Activated CD4-positive, alpha-beta T cell treated with anti-CD3 and anti-CD28 coated beads, Interleukin-2, amount 50 U/mL, for 1 hour (primary cell): ENCODE measurements around the gene RTF2.
"Not testable (repeated sequence)": the region's sequence is repeated elsewhere in the genome, so short reads cannot be mapped to it uniquely, and the experiment has no call there.

Experiments used
- DNase-seq: peaks from one replicate; pipeline ENCODE4 v3.0.0-alpha.2; 2020

RTF2 gene

DNA sequence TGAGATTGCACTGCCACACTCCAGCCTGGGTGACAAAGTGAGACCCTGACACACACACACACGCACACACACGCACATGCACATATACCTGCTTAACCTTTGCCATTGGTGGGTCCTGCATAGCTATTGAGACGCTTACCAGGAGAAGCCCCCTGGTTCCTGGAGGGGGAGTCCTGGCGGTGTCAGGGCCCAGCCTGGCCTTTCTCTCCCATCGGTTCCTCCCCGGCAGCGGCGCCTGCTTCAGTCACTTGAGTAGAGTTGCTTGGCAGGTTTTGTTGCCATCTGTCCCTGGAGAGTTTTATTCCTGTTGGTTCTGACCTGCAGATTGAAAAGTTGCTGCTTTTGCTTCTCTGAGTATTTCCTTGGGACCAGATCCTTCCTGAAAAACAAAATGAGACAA, 35.5 kb downstream of the RTF2 start:
- no peak for DNase-seq

DNA sequence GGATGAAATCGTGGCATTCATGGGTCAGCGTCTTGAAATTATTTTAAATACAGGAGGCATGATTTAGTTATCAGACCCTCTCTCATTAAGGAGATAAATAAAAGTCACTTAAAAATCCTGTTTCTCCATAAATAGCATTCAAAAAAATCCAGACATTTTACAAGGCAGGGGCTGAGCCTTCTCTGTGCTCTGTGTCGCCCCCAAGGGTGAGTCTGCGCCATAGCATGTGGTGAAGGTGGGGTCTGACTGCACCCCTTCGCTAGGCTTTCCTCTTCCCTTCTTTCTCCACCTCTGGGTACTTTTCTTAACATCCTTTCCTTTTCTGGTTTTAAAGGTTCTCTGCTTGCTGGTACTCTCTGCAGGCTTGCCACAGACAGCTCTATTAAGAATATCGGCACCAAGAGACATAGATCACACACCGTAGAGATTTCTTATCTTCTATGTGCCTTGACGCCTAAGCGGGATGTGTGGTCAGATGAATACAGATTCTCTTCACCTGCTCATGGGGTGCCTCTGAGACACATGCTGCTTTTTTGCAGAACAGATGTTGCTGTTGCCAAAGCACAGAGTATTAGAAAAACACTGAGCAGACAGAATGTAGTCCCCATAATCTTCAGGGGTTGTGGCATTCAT, 36.1 kb downstream of the RTF2 start:
- peak; percentile 12 for DNase-seq

DNA sequence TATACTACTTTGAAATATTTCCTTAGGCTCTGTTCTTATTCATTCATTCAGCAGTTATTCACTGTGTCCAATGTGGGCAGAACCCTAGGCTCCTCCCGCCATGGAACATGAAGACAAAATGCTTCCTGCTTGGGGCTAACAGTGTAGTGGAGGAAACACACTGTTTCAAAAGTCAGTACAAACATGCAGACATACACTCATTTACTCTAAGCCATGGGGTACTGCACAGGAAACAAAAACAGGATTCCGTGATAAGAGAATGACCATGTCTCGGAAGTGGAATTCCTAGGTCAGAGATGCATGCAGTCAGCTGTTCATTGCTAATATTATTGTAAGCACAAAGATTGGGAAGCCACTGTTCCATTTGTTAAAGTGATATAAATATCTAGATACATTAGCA, 37.7 kb downstream of the RTF2 start:
- DNase-seq, result no peak

DNA sequence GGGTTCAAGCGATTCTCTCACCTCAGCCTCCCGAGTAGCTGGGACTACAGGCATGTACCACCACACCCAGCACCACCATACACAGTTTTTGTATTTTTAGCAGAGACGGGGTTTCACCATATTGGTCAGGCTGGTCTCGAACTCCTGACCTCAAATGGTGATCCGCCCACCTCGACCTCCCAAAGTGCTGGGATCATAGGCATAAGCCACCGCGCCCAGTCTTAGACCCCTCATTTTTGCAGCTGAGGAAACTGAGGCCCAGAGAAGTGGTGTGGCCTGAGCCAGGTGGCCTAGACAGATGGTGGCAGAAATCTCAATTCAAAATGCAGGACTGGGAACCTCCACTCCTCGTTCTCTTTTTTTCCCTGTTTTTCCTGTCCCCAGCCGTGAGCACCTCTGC, 43.5 kb downstream of the RTF2 start:
- DNase-seq, result no peak

DNA sequence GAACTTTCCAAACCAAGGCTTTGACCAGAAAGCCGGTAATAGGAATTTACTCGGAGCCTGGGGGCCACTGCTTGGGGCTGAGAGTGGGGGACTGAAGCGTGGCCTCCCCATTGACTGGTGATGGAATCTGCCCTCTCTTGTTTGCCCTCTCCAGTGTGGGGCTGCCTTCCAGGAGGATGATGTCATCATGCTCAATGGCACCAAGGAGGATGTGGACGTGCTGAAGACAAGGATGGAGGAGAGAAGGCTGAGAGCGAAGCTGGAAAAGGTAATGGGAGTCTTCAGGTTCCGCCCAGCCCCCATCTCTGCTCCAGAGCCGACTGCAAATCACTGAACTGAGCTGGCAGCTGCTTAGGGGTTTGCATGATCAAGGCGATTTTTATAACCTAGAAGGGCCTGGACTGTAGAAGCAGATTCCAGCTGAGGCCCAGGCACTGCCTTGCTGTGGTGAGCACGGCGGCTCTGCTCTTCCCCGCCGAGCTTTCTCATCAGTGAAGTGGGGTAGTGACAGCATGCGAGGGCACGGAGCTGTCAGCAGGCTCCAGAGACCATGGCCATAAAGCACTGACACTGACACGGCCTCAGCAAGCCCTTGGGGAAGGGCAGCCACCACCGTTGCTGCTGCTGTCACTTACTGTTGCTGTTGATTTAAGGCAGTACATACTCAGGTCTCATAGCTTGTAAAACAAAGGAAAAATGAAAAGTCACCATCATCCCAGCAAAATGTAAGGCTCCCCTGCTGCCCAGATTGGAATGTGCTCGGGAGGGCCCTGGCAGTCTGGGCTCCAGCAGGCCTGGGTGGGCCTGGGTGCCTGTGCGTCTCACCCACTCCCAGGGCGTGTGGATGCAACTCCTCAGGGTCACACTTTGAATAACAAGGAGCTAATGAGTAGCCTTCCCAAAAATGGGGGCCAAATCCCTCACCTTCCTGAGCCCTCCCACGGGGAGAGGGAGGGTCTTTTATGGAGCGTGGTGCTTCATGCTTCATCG, 45.0 kb downstream of the RTF2 start:
- no peak for DNase-seq

DNA sequence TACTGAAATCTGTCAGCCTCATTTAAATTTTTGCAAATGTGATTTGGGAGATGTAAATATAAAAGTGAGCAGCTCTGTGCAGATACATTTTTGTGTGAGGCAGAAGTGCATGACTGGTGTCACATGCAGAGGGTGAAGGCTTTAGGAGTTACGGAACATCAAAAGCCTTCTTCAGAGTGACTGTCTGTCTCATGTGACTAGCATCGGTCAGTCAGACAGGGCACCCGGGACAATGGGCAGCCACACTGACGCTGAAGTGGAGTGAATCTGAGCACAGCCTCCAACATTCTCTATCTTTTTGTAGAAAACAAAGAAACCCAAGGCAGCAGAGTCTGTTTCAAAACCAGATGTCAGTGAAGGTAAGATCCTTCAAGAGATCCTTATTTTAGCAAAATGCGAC, 48.2 kb downstream of the RTF2 start:
- DNase-seq, result no peak

DNA sequence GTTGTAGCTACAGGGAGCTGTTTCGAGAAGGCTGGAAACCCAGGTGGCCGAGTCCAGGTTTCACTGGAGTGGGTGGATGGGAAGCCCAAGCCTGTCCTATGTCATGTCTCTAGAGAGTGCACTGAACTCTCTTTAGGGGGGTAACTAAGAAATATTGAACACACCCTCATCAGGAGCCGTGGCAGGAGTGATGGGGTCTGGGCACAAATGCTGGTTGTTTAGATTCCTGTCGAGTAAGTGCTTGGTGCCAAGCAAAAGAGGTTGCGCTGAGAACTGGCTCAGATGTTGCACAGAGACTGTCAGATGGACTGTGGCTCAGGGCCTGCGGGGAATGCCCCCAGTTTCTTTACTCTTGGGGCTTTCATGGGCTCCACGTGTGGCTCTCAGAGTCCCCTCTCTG, 48.8 kb downstream of the RTF2 start:
- DNase-seq, result no peak

DNA sequence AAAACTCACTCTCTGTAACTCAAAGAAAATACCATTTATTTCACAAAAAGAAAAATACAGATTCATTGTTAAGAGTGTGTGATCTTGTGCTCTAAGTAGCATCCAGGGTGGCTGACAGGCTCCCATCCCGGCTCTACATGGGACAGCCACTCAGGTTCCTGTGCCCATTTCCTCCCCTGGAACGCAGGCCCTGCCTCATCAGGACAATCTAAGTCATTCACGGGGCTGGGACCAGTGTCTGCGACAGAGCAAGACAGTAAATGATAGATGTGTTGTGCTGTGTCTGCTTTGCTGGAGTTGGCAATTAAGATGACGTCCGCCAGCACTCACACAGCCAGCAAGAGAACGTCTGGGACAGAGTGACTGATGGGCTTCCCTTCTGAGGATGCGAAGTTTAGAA, 49.2 kb downstream of the RTF2 start:
- no peak for DNase-seq

DNA sequence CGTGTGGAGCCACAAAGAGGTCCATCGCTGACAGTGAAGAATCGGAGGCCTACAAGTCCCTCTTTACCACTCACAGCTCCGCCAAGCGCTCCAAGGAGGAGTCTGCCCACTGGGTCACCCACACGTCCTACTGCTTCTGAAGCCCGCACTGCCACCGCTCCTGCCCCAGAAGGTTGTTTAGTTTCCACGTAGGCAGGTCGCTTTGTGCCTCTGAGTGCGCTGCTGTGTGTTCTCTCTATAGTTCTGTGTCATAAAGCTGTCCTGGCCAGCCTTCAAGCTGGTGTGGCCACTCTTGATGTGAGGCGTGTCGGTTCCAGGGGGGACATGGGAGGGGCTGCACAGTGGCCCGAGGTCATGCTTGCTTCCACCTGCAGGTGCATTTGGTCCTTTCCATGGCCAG, 49.7 kb downstream of the RTF2 start:
- no peak for DNase-seq

DNA sequence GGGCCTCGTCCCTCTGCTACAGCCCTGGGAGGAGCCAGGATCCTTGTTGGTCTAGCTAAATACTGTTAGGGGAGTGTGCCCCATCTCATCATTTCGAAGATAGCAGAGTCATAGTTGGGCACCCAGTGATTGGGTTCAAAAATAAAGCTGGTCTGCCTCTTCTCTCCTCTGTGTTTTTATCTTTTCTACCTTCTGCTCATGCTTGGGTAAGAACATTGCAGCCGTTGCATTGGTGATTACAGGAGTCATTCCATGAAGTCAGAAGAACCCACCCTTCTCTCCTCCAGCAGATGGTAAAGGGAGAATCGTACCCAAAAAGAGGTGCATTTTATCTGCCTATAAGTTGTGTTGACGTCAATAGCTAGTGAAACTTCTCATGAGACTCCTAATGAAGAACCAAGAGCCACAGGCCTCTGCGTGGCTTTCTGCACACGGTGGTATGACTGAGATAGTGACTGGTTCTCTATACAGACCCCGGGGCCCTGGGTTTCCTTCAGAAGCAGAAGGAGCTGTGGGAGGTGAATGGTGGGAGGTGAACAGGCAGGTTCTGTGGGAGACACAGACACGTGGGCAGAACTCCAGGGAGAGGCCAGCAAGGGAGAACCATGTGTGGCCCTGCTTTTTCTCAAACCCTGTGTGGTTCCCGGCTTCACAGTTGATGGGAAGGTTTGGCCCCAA, 50.4 kb downstream of the RTF2 start:
- no peak for DNase-seq

DNA sequence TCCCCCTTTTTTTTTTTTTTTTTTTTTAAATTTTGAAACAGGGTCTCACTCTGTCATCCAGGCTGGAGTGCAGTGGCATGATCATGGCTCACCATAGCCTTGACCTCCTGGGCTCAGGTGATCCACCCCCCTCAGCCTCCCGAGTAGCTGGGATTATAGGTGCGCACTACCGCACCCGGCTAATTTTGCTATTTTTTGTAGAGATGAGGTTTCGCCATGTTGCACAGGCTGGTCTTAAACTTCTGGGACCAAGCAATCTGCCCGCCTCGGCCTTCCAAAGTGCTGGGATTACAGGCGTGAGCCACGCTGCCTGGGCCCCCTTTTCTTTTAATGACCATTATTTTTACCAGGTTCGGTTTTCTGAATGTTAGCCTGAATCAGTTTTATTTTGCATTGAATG, 51.1 kb downstream of the RTF2 start:
- DNase-seq, result no peak

DNA sequence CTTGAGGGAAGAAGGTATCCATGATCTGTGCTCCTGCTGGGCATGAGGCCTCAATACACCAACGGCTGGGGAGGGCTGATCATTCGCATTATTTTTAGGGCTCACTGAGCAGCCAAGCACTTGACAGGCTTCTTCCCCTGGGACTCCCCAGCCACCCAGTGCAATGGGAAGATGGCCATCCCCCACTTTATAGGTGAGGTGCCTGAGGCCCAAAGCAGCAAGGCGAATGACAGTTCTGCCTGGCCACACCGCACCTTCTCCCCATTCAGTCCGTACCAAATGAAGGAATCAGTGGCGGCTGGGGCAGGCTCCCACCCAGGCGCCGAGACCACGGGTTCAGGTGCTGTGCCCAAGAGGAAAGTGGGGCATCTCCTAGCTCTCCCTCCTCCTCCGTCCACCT, 51.8 kb downstream of the RTF2 start:
- no peak for DNase-seq

DNA sequence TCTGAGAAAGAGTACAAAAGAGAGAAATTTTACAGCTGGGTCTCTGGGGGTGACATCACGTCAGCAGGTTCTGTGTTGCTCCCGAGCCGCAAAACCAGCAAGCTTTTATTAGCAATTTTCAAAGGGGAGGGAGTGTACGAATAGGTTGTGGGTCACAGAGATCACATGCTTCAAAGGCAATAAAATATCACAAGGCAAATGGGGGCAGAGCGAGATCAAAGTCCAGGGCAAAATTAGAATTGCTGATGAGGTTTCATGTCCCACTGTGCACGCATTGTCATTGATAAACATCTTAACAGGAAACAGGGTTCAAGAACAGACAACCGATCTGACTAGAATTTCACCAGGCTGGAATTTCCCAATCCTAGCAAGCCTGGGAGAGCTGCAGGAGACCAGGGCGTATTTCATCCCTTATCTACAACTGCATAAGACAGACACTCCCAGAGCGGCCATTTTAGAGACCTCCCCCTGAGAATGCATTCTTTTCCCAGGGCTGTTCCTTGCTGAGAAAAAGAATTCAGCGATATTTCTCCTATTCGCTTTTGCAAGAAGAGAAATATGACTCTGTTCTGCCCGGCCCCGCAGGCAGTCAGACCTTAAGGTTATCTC, 52.4 kb downstream of the RTF2 start:
- DNase-seq, result not testable (repeated sequence)

DNA sequence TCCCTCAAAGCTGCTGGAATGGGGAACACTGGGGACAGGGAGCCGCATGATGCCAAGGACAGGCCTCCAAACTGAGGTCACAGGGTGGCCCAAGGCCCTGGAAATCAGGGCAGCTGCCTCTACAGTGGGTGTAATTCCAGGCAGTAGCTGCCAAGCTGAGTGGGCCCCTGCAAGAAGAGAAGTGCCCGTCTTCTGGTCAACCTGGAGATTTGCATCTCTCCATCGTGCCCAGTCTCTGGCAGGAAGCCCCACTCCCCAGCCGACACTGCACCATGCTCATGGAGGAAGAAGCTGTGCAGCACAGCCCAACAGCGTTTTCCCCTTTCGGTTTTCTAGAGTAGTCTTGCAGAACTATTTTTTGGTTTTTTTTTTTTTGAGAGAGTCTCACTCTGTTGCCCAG, 53.9 kb downstream of the RTF2 start:
- no peak for DNase-seq

DNA sequence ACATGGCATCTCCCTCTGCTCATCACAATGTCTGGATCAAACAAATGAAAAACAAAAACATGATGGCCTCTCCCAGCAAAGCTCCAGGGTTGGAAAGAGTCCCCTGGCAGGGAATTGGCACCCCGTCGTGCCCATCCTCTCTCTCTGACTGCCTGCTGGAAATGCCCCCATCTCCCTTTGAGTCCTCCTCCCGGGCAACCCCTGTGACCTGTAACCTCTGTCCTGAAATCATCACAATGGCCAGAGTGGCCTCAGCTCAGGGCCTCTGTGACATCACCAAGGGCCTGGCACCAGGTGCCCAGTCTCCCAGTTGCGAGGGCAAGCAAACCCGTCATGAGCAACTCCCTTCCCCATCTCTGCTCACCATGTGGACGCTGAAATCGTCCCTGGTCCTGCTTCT, 56.0 kb downstream of the RTF2 start, which contains the start of gene FAM209A:
Gene FAM209A, plus strand, starts transcription at position 301 of the 400 bp plus-strand sequence. Its CDS starts 65 bp downstream, at position 366.
- DNase-seq, result not testable (repeated sequence)

DNA sequence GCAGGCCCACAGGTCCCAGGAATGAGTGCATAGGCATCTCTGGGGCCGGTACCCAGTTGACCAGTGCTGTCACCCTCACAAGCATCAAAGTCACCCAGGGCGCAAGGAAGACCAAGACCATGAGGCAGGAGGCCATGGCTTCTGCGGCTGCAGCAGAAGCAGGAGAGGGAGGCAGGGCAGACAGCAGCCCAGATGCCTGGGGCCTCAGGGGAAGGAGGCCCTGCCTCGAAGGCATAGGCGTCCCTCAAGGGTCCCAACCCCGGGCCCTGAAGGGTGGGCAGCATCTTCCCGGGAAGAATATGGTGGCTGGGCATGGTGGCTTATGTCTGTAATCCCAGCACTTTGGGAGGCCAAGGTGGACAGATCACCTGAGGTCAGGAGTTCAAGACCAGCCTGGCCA, 59.1 kb downstream of the RTF2 start:
- no peak for DNase-seq

DNA sequence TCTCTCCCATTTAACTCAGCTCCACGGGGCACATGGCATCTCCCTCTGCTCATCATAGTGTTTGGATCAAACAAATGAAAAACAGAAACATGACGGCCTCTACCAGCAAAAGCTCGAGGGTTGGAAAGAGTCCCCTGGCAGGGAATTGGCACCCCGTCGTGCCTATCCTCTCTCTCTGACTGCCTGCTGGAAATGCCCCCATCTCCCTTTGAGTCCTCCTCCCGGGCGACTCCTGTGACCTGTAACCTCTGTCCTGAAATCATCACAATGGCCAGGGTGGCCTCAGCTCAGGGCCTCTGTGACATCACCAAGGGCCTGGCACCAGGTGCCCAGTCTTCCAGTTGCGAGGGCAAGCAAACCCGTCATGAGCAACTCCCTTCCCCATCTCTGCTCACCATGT, 64.5 kb downstream of the RTF2 start, which contains the start of gene FAM209B:
Gene FAM209B, plus strand, starts transcription at position 301 of the 400 bp plus-strand sequence. Its CDS starts 96 bp downstream, at position 397.
- DNase-seq, result not testable (repeated sequence)

DNA sequence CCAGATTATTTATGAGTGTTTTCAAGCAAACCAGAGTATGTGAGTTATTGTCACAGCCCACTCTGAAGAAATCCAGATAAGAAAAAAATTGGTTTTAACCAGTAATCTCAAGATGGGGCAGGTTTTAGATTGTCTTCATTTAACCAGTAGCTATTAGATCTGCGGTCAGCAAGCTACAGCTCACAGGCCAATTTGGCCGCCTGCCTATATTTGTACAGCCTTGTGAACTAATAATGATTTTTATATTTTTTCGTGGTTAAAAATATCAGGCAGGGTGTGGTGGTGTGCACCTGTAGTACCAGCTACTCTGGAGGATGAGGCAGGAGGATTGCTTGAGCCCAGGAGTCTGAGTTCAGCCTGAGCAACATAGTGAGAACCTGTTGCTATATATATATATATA, 69.6 kb downstream of the RTF2 start:
- DNase-seq, result no peak

DNA sequence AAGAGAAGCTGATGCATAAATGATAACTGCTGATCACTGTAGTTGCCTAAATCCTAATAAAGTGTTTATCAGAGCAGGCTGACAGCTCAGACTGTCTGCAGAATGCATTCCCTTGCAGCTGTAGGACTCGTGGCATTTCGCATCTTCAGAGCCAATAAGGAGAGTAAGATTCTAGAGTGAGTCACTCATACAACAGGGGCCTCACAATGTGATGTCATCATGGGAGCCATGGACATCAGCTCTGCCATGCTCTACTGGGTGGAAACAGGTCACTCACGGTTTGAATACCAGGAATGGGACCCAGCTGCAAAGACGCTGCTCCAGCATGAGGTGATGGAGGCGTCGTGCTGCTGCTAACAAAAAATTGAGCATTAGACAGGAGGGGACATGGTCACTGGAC, 72.0 kb downstream of the RTF2 start:
- no peak for DNase-seq

DNA sequence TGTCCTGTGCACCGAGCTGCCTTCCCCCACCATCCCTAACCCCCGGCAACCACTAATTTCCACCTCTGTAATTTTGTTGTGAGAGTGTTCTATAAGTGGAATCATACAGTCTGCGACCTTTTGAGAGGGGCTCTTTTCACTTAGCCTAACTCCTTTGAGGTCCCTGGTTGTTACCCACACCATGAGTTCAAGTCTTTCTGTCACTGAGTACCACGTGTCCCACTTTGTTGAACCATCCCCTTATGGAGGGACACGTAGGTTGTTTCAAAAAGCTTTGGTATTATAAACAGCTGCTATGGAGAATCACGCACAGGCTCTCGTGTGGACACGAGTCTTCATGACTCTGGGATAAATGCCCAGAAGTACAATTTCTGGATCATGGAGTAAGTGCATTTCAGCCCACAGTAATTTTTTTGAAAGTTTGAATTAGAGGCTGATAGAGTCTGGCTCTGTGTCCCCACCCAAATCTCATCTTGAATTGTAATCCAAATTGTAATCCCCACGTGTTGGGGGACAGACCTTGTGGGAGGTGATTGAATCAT, 74.1 kb downstream of the RTF2 start:
- no peak for DNase-seq

DNA sequence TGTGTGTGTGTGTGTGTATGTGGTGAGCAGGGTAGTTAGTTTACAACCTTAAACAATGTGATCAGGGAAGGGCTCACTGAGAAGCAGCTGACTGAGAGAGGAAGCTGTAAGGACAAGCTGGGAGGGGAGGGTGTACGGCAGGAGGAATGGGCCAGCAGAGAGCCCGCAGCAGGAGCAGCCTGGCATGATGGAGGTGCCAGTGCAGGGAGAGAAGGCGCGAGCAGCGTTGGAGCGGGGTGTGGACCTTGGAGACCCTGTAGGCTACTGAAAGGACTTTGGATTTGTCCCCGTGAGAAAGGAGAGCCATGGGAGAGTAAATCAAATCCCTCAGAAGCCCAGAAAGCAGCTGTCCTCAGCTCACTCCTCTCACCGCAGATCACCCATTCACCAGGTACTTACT, 83.1 kb downstream of the RTF2 start:
- no peak for DNase-seq

DNA sequence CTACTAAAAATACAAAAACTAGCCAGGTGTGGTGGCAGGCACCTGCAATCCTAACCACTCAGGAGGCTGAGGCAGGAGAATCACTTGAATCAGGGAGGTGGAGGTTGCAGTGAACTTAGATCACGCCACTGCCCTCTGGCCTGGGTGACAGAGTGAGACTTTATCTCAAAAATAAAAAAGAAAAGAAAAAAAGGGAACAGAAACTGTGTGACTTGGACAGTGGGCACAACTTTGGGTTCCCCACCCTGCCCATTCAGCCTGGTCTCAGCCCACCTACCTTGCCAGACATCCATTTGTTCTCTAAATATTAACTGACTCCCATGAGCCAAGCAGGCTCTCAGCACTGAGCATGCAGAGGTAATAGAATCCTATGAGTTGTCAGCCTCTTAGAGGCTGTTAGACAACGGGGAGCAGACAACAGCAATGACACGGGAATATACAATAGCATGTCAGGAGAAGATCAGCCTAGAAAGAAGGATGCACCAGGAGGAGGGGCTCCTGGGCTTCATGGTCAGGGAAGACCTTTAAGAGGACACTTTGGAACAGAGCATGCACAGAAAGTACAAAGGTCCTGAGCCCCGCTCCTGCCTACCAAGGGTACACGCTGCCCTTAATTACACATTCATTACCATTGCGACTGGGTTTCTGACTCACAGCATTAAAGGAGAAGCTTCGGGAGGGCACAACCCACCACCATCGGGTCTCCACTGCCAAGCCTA, 84.6 kb downstream of the RTF2 start:
- no peak for DNase-seq
